Stimulated activated memory B cell treated with anti-CD40 and anti-IgM and Interleukin-4, amounts not matched to agents 10 μg/mL and 1 μg/mL and 100 μg/mL, for 72 hours (primary cell): ENCODE measurements around the gene TRAF4.

Experiments
- ATAC-seq: fragments of 150-1000 bp; cut with Tn5 transposase; 2 replicates; pipeline ENCODE4 v1.10.0; 2021
- H3K27ac Mint-ChIP-seq: one replicate; pipeline ENCODE4 v1.8.0; 2022; ENCODE audit warnings: mild to moderate bottlenecking, mixed read lengths
- H3K27me3 Mint-ChIP-seq: one replicate; pipeline ENCODE4 v1.8.0; 2022; ENCODE audit warnings: mixed read lengths
- H3K36me3 Mint-ChIP-seq: one replicate; pipeline ENCODE4 v1.8.0; 2022; ENCODE audit warnings: mixed read lengths
- H3K4me1 Mint-ChIP-seq: one replicate; pipeline ENCODE4 v1.8.0; 2022; ENCODE audit warnings: mixed read lengths
- H3K4me3 Mint-ChIP-seq: one replicate; pipeline ENCODE4 v1.8.0; 2022; ENCODE audit warnings: mild to moderate bottlenecking, moderate library complexity, mixed read lengths
- H3K9me3 Mint-ChIP-seq: one replicate; pipeline ENCODE4 v1.8.0; 2022; ENCODE audit warnings: mixed read lengths

Gene TRAF4

GRCh38 chr17:28743243-28744103 lies at the start of gene TRAF4:
Gene TRAF4 (plus strand): TSS chr17:28744011. CDS start chr17:28744113, 102 bp downstream.
- Mint-ChIP-seq H3K4me3 (peak within 1 kb of the TSS; percentile 95), H3K27me3 (no peaks in the 10 kb centered on the region), H3K4me1 (peaks cover 84% of the 10 kb centered on the region), H3K9me3 (no peaks in the 10 kb centered on the region), H3K27ac (peak within 1 kb of the TSS; percentile 93), H3K36me3 (peaks cover 51% of the 10 kb centered on the region)
- ATAC-seq, result peak; percentile 84

DNA sequence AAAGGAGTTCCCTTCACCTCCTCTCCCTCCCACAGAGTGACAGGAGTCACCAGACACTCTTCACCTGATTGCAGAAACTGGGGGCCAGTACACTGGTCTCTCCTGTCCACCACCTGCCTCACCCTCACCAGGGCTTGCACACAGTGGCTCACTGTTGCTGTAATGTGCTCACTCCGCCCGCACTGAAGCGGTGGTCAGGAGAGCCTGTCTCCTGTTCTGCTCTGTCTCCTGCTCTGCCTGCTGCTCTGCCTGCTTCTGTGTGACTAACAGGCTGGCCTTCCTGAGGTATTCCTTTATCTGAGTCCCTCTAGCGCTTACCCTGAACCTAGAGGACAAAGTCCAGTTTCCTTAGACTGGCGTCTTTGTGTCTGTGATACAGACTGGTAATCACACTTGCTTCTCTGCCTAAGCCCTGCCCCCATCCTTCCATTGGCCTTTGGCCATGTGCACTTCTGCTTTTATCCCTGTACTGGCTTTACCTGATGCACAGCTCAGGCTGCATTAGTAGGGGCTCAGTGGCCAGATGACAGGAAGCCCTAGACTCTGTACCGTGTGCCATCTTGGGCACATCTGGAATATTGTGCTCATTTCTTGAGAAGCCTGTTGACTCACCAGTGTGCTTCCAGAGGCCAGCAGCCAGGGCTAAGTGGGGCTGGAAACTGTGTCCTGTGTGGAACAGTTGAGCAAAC lies 45.4 kb upstream of the TRAF4 start:
- H3K27ac Mint-ChIP-seq, result no peak overlapping the region
- H3K27me3 Mint-ChIP-seq, result no peaks in the 10 kb centered on the region
- no peaks in the 10 kb centered on the region for H3K9me3 Mint-ChIP-seq
- ATAC-seq, result no peak
- H3K4me3 Mint-ChIP-seq, result no peak overlapping the region
- no peaks in the 10 kb centered on the region for H3K4me1 Mint-ChIP-seq
- H3K36me3 Mint-ChIP-seq, result peaks cover 79% of the 10 kb centered on the region

GRCh38 chr17:28700278-28700677 lies 43.5 kb upstream of the TRAF4 start:
- H3K27me3 Mint-ChIP-seq, result no peaks in the 10 kb centered on the region
- no peak for ATAC-seq
- peaks cover 73% of the 10 kb centered on the region for H3K36me3 Mint-ChIP-seq
- no peaks in the 10 kb centered on the region for H3K9me3 Mint-ChIP-seq
- H3K4me1 Mint-ChIP-seq, result peaks cover 4% of the 10 kb centered on the region
- no peak overlapping the region for H3K4me3 Mint-ChIP-seq
- H3K27ac Mint-ChIP-seq, result no peak overlapping the region

DNA sequence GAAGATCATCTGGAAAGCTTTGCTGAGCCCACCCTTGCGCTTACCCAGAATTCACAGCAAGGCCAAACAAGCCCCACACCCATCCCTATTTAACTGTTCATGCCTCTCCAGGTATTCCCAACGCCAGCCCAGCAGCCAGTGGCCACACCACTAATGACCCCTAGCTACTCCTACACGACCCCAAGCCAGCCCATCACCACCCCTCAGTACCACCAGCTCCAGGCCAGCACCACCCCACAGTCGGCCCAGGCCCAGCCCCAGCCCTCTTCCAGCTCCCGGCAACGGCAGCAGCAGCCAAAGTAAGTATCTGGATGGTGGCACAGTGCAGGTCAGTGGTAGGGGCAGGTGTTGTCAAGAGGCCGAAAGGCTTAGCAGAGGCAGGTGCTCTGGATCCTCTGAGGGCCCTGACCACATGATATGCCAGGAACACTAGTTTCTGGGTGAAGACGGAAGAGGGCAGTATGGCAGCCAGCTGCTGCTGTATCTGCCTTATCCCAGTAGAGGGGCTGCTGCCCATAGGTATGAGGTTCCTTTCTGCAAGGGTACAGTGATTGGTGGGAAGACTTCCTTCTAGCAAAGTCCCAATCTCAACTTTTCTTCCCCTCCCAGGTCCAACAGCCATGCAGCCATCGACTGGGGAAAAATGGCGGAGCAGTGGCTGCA lies 42.9 kb upstream of the TRAF4 start:
- no peaks in the 10 kb centered on the region for H3K9me3 Mint-ChIP-seq
- no peak overlapping the region for H3K27ac Mint-ChIP-seq
- ATAC-seq, result no peak
- peaks cover 76% of the 10 kb centered on the region for H3K36me3 Mint-ChIP-seq
- H3K4me3 Mint-ChIP-seq, result no peak overlapping the region
- peaks cover 8% of the 10 kb centered on the region for H3K4me1 Mint-ChIP-seq
- H3K27me3 Mint-ChIP-seq, result no peaks in the 10 kb centered on the region

DNA sequence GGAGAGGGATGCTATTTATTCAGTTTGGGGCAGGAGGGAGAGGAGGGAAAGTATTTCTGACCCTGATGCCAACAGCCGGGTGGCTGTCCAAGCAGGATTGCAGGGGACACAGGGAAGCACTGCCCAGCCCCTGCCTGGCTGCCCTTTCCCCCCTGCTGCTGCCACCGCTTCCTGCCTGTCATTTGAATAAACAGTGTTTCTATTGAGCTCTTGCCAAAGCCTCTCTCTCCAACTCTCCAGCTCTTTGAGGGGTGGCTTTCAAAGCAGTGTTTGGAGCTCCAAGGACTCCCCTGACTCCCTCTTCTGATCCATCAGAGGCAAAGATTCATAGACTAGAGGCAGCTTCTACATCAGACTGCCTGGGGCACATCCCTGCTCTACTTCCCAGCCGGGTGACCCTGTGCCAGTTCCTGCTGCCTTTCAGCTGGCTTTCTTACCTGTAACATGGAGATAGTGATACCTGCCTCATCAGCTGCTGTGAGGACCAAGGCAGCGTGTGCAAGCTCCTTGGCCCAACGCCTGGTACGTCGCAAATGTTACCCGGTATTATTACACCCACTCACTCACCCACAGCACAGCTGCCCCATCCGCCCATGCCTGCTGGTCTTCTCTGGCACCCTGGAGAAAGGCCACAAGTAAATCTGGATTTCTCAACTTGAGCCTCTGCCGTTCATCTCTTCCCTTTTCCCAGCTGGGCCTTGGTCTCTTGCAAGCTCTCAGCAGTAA lies 41.6 kb upstream of the TRAF4 start:
- Mint-ChIP-seq H3K36me3 (peaks cover 66% of the 10 kb centered on the region), H3K9me3 (no peaks in the 10 kb centered on the region), H3K27me3 (no peaks in the 10 kb centered on the region), H3K27ac (no peak overlapping the region), H3K4me1 (peaks cover 8% of the 10 kb centered on the region), H3K4me3 (no peak overlapping the region)
- ATAC-seq, result no peak

DNA sequence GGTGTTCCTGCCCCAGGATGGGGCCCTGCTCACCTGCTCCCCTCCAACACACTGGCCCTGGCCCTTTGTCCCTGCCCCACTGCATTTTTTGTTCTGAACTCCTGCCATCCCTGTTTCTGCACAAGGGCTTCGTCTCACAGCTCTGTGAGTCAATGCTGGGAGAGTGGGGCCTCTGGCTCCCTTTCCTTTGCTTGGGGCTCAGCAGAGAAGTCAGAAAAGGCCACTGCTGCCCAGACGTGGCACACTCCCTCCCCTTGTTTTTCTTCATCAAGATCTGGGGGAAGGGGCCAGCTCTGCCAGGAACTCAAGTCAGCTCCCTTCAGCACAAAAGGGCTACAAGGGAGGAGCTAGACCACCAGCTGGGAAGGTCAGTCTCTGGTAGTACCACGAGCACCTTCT lies 41.1 kb upstream of the TRAF4 start:
- Mint-ChIP-seq H3K4me3 (no peak overlapping the region), H3K36me3 (peaks cover 61% of the 10 kb centered on the region), H3K9me3 (no peaks in the 10 kb centered on the region), H3K4me1 (peaks cover 8% of the 10 kb centered on the region), H3K27me3 (no peaks in the 10 kb centered on the region), H3K27ac (no peak overlapping the region)
- ATAC-seq, result no peak

DNA sequence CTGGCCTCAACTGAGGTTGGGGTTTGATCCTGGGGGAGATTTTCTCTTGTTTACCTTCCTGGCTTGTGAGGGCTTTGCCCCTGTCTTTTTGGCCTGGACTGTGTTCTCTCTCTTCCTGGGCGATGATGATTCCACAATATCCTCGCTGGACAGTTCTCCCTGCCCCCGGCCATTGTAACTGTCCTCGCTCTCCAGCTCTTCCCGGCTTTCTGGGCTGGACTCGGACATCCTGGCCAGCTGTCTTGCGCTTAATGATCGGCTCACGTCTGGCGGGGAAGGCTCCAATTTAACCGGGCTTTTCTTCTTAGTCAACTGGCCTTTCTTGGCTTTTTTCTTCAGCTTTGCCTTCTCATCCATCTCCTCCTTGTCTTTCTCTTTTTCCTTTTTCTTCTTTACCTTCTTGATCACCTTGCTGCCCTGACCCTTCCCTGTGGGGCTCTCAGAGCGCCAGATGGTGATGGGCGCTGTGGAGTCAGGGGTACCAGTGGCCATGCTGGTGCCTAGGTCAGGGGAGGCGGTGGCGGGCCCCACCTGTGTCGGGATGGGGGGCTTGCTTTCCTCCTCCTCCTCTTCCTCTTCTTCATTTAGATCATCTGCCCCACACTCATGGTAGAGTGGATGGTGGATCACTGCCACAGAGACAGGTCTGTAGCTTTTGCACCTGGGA lies 40.1 kb upstream of the TRAF4 start:
- H3K27me3 Mint-ChIP-seq, result no peaks in the 10 kb centered on the region
- H3K4me3 Mint-ChIP-seq, result no peak overlapping the region
- no peaks in the 10 kb centered on the region for H3K9me3 Mint-ChIP-seq
- H3K4me1 Mint-ChIP-seq, result peaks cover 8% of the 10 kb centered on the region
- ATAC-seq, result no peak
- H3K36me3 Mint-ChIP-seq, result peaks cover 54% of the 10 kb centered on the region
- peak overlapping the region; percentile 12 for H3K27ac Mint-ChIP-seq

GRCh38 chr17:28704219-28704858 lies 39.5 kb upstream of the TRAF4 start:
- Mint-ChIP-seq H3K27me3 (no peaks in the 10 kb centered on the region), H3K36me3 (peaks cover 51% of the 10 kb centered on the region), H3K4me3 (no peak overlapping the region), H3K27ac (peak overlapping the region; percentile 12), H3K9me3 (no peaks in the 10 kb centered on the region), H3K4me1 (peaks cover 8% of the 10 kb centered on the region)
- no peak for ATAC-seq

GRCh38 chr17:28705074-28705659 lies 38.6 kb upstream of the TRAF4 start:
- H3K4me3 Mint-ChIP-seq, result no peak overlapping the region
- peak overlapping the region; percentile 25 for H3K27ac Mint-ChIP-seq
- peaks cover 11% of the 10 kb centered on the region for H3K4me1 Mint-ChIP-seq
- H3K9me3 Mint-ChIP-seq, result no peaks in the 10 kb centered on the region
- H3K27me3 Mint-ChIP-seq, result no peaks in the 10 kb centered on the region
- peaks cover 42% of the 10 kb centered on the region for H3K36me3 Mint-ChIP-seq
- ATAC-seq, result no peak

- ATAC-seq, result no peak
- Mint-ChIP-seq H3K27ac (peak overlapping the region; percentile 25), H3K4me3 (no peak overlapping the region), H3K27me3 (no peaks in the 10 kb centered on the region), H3K36me3 (peaks cover 37% of the 10 kb centered on the region), H3K4me1 (peaks cover 18% of the 10 kb centered on the region), H3K9me3 (no peaks in the 10 kb centered on the region)
These were observed 38.0 kb upstream of the TRAF4 start for GRCh38 chr17:28705728-28706334.

- ATAC-seq, result no peak
- no peaks in the 10 kb centered on the region for H3K9me3 Mint-ChIP-seq
- H3K36me3 Mint-ChIP-seq, result peaks cover 30% of the 10 kb centered on the region
- no peaks in the 10 kb centered on the region for H3K27me3 Mint-ChIP-seq
- H3K4me3 Mint-ChIP-seq, result no peak overlapping the region
- peak overlapping the region; percentile 1 for H3K27ac Mint-ChIP-seq
- peaks cover 21% of the 10 kb centered on the region for H3K4me1 Mint-ChIP-seq
These were observed 37.1 kb upstream of the TRAF4 start for GRCh38 chr17:28706471-28707338.

- H3K27me3 Mint-ChIP-seq, result no peaks in the 10 kb centered on the region
- H3K27ac Mint-ChIP-seq, result peak overlapping the region; percentile 1
- H3K36me3 Mint-ChIP-seq, result peaks cover 25% of the 10 kb centered on the region
- H3K4me1 Mint-ChIP-seq, result peaks cover 27% of the 10 kb centered on the region
- no peaks in the 10 kb centered on the region for H3K9me3 Mint-ChIP-seq
- ATAC-seq, result no peak
- H3K4me3 Mint-ChIP-seq, result no peak overlapping the region
These were observed 36.5 kb upstream of the TRAF4 start for GRCh38 chr17:28707339-28707720.
